Adrenal gland (tissue), 5 donors: Measurements from ENCODE around the gene SRCIN1.

ENCODE experiments used
- CTCF ChIP-seq, 6 experiments: fragments of 450-650 bp in 4 of 6; fragments of 200-600 bp in 2 of 6; sonication (generic) in 1 of 6; IDR thresholded peaks; 1 replicate in 5 of 6; 2 replicates in 1 of 6; pipeline versions ENCODE4 v1.5.1 to v1.8.0; 2016 to 2021; ENCODE audit warnings: antibody characterized with exemption in 6 of 6, mild to moderate bottlenecking in 2 of 6, moderate library complexity in 1 of 6
- POLR2A ChIP-seq, 2 donors: fragments of 450-650 bp; IDR thresholded peaks; one replicate each; pipeline ENCODE4 v1.6.1; 2017; ENCODE audit warnings: antibody characterized with exemption in 2 of 2, mild to moderate bottlenecking in 2 of 2, moderate library complexity in 1 of 2
- donor health status: DM: no; HTN: no; CAD: no.

GRCh38 chr17:38536661-38537060 is 69.1 kb downstream of the SRCIN1 start:
- TF ChIP-seq CTCF (IDR thresholded peaks at IDR 0.05) (no peak), POLR2A (IDR thresholded peaks at IDR 0.05) (no peak)
